K562 (cell line): Measurements from ENCODE around the gene VWA8.

Experiments used
- ASH1L ChIP-seq: fragments of 450-650 bp; IDR thresholded peaks from 2 replicates; pipeline ENCODE4 v1.6.1; 2018; ENCODE audit warnings: borderline replicate concordance, mild to moderate bottlenecking, low read depth; ENCODE audit not compliant: partially characterized antibody
- EZH2 ChIP-seq: IDR thresholded peaks from 2 replicates; pipeline ENCODE4 v1.6.1; 2012; ENCODE audit warnings: low read depth, mild to moderate bottlenecking, inconsistent platforms, low read length, borderline replicate concordance
- MCM5 ChIP-seq: fragments of 450-650 bp; IDR thresholded peaks from 2 replicates; pipeline ENCODE4 v1.6.1; 2016; ENCODE audit warnings: low read depth
- NCOA1 ChIP-seq: fragments of 450-650 bp; IDR thresholded peaks from 2 replicates; pipeline ENCODE4 v1.6.1; 2016; ENCODE audit warnings: low read depth
- POLR2A ChIP-seq: fragments of 450-650 bp; conservative IDR thresholded peaks from 2 replicates; pipeline ENCODE4 v1.6.1; 2016
- POLR2H ChIP-seq: IDR thresholded peaks from 2 replicates; pipeline ENCODE4 v1.6.1; 2016; ENCODE audit warnings: missing genetic modification characterization, low read depth, mild to moderate bottlenecking, control low read depth, missing compliant biosample characterization, moderate library complexity
- SAP30 ChIP-seq: fragments of 200-600 bp; sonication (generic); IDR thresholded peaks from 2 replicates; pipeline ENCODE4 v1.6.1; 2012; ENCODE audit warnings: borderline replicate concordance, low read depth, mild to moderate bottlenecking, moderate library complexity, low read length, control low read depth, inconsistent platforms; ENCODE audit not compliant: insufficient read depth, poor library complexity, severe bottlenecking
- SREBF1 ChIP-seq: fragments of 150-350 bp; IDR thresholded peaks from 2 replicates; pipeline ENCODE4 v1.6.1; 2014; ENCODE audit warnings: antibody characterized with exemption, low read depth, low read length, borderline replicate concordance
- TF ChIP-seq, protein P1 (sequence below), 3 experiments: IDR thresholded peaks in 2 of 3; conservative IDR thresholded peaks in 1 of 3; 2 replicates each; pipeline ENCODE4 v1.5.1; 2011 to 2012; ENCODE audit warnings: low read length in 3 of 3, mild to moderate bottlenecking in 3 of 3, control low read depth in 2 of 3, improper control_type of control experiment in 1 of 3, inconsistent platforms in 1 of 3, low read depth in 1 of 3, mixed read lengths in 1 of 3, moderate library complexity in 1 of 3; ENCODE audit not compliant: insufficient read depth in 2 of 3
- TF ChIP-seq, protein P2 (sequence below): fragments of 450-650 bp; formaldehyde crosslinking; IDR thresholded peaks from 2 replicates; pipeline ENCODE4 v1.4.0; 2020; ENCODE audit warnings: mild to moderate bottlenecking, moderate library complexity
- TF ChIP-seq, protein P3 (sequence below): sonication (generic); formaldehyde crosslinking; IDR thresholded peaks from 2 replicates; pipeline ENCODE4 v1.8.1; 2023; ENCODE audit warnings: mild to moderate bottlenecking, missing genetic modification reagents
- TF ChIP-seq, protein P4 (sequence below): fragments of 450-650 bp; formaldehyde crosslinking; IDR thresholded peaks from 2 replicates; pipeline ENCODE4 v1.4.0; 2020; ENCODE audit warnings: mild to moderate bottlenecking, mixed read lengths

DNA sequence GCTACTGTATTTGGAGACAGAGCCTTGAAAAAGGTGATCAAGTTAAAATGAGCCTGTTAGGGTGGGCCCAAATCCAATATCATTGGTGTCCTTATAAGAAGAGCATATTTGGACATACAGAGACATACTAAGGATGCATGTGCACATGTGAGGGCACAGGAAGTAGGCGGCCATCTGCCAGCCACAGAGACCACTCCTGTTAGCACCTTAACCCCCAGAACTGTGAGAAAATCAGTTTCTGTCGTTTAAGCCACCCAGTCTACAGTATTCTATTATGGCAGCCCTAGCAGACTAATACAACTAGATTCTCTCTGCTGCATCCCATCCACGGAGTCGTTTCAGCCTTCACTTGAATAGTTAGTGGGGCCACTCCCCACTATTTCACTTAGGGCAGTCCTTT, 48.1 kb upstream of the VWA8 start:
- TF ChIP-seq, protein P1, sequence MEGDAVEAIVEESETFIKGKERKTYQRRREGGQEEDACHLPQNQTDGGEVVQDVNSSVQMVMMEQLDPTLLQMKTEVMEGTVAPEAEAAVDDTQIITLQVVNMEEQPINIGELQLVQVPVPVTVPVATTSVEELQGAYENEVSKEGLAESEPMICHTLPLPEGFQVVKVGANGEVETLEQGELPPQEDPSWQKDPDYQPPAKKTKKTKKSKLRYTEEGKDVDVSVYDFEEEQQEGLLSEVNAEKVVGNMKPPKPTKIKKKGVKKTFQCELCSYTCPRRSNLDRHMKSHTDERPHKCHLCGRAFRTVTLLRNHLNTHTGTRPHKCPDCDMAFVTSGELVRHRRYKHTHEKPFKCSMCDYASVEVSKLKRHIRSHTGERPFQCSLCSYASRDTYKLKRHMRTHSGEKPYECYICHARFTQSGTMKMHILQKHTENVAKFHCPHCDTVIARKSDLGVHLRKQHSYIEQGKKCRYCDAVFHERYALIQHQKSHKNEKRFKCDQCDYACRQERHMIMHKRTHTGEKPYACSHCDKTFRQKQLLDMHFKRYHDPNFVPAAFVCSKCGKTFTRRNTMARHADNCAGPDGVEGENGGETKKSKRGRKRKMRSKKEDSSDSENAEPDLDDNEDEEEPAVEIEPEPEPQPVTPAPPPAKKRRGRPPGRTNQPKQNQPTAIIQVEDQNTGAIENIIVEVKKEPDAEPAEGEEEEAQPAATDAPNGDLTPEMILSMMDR (IDR thresholded peaks at IDR 0.05 in 2 of 3, conservative IDR thresholded peaks at IDR 0.05 in 1 of 3; ENCODE audit: insufficient read depth in 2 of 3, low read depth in 1 of 3, low read length in 3 of 3), result no peak
- TF ChIP-seq POLR2A (no peak), EZH2 (no peak), SREBF1 (no peak), NCOA1 (no peak), ASH1L (no peak), POLR2H (tag) (no peak), SAP30 (no peak), MCM5 (no peak)
- TF ChIP-seq, protein P2, sequence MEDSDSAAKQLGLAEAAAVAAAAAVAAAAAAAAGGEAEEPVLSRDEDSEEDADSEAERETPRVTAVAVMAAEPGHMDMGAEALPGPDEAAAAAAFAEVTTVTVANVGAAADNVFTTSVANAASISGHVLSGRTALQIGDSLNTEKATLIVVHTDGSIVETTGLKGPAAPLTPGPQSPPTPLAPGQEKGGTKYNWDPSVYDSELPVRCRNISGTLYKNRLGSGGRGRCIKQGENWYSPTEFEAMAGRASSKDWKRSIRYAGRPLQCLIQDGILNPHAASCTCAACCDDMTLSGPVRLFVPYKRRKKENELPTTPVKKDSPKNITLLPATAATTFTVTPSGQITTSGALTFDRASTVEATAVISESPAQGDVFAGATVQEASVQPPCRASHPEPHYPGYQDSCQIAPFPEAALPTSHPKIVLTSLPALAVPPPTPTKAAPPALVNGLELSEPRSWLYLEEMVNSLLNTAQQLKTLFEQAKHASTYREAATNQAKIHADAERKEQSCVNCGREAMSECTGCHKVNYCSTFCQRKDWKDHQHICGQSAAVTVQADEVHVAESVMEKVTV (CRISPR knock-in tag), result no peak
- TF ChIP-seq, protein P3, sequence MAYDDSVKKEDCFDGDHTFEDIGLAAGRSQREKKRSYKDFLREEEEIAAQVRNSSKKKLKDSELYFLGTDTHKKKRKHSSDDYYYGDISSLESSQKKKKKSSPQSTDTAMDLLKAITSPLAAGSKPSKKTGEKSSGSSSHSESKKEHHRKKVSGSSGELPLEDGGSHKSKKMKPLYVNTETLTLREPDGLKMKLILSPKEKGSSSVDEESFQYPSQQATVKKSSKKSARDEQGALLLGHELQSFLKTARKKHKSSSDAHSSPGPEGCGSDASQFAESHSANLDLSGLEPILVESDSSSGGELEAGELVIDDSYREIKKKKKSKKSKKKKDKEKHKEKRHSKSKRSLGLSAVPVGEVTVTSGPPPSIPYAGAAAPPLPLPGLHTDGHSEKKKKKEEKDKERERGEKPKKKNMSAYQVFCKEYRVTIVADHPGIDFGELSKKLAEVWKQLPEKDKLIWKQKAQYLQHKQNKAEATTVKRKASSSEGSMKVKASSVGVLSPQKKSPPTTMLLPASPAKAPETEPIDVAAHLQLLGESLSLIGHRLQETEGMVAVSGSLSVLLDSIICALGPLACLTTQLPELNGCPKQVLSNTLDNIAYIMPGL (CRISPR knock-in tag), result no peak
- TF ChIP-seq, protein P4, sequence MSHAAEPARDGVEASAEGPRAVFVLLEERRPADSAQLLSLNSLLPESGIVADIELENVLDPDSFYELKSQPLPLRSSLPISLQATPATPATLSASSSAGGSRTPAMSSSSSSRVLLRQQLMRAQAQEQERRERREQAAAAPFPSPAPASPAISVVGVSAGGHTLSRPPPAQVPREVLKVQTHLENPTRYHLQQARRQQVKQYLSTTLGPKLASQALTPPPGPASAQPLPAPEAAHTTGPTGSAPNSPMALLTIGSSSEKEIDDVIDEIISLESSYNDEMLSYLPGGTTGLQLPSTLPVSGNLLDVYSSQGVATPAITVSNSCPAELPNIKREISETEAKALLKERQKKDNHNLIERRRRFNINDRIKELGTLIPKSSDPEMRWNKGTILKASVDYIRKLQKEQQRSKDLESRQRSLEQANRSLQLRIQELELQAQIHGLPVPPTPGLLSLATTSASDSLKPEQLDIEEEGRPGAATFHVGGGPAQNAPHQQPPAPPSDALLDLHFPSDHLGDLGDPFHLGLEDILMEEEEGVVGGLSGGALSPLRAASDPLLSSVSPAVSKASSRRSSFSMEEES (CRISPR knock-in tag), result no peak
